SU-DHL-6 (cell line): Measurements from ENCODE around the gene FGFRL1.

Experiments used
- CTCF ChIP-seq: fragments of 200-600 bp; sonication (generic); IDR thresholded peaks from one replicate; pipeline ENCODE4 v1.5.1; 2017; ENCODE audit warnings: antibody characterized with exemption, mild to moderate bottlenecking, low read length, moderate library complexity; ENCODE audit not compliant: insufficient read depth, poor library complexity, severe bottlenecking
- EZH2phosphoT487 ChIP-seq: fragments of 200-600 bp; sonication (generic), shearing (Covaris generic); conservative IDR thresholded peaks from 2 replicates; pipeline ENCODE4 v1.6.1; 2018; ENCODE audit warnings: mild to moderate bottlenecking, antibody characterized with exemption, low read length, moderate library complexity, mixed read lengths

DNA sequence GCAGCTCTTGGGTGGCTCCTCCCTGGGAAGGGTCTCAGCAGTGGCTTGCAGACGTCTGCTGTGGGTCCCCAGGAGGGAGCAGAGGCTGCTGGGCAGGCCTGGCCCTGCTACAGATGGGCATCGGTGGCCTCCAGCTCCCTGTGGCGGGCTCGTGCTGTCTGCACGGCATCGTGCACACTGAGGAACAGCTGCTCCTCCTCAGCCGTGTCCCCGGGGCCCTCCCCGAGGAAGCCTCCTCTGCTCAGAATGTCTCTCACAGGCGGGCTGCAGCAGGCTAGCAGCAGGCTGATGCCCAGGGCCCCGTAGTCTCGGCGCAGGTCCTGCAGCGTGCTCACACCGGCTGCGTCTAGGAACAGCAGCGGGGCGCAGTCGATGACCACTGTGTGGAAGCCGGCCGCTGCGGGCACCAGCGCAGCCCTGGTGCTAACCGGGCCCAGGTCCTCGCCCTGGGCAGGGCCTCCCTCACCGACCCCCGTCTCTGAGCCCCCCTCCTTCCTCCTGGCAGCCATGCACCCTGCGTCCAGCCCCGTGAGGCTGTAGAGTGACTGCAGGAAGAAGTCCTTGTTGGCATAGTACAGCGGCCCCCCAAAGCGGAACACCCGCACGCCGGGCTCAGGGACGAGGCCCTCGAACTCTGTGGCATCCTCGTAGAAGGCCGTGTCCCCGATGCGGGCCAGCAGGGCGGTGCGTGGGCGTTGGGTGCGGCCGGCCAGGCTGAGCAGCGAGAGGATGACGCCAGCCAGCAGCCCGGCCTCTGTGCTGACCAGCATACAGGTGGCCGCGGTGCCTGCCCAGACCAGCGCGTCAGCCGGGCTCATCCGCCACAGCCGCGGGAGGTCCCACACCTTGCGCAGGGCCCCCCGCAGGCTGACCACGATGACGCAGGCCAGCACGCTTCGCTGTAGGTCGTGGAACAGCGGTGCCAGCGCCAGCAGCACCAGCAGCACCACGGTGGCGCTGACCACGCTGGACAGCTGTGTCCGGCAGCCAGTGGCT lies 22.4 kb upstream of the FGFRL1 start:
- no peak for TF ChIP-seq CTCF
- no peak for TF ChIP-seq EZH2phosphoT487
